PC-9 (cell line): ENCODE results near the gene NXNL1. TPM values are rescaled to one million over a fixed set of nuclear protein-coding genes. Genes with fewer than 3 reads are reported as not detected.

Experiments
- BruUV-seq: library from RNA; stranded (reverse); fragments of 400-500 nt; replicated peaks from 2 replicates; lab custom pipeline; 2021; lab: Mats Ljungman, UMichigan
- CTCF ChIA-PET: fragments of 300-600 bp; sonication (Branson Sonifier 250); formaldehyde crosslinking; loops from one replicate; lab custom pipeline; 2022; ENCODE audit warnings: antibody characterized with exemption; lab: Charles Lee
- POLR2A ChIA-PET: fragments of 300-600 bp; sonication (Branson Sonifier 250); formaldehyde crosslinking; loops from one replicate; lab custom pipeline; 2022; ENCODE audit warnings: antibody characterized with exemption; ENCODE audit not compliant: unreplicated experiment; lab: Charles Lee
- DNase-seq, 2 experiments: peaks; one replicate each; pipeline versions ENCODE4 v3.0.0 to v3.0.0-alpha.2; 2015 to 2022; ENCODE audit warnings: mixed read lengths in 1 of 2
- H2AFZ ChIP-seq: fragments of 200-600 bp; sonication (generic); 2 replicates; pipeline ENCODE4 v1.8.1; 2017; ENCODE audit warnings: antibody characterized with exemption
- H3F3A ChIP-seq: fragments of 200-600 bp; sonication (generic); 2 replicates; pipeline ENCODE4 v1.8.1; 2017; ENCODE audit warnings: antibody characterized with exemption, mild to moderate bottlenecking, low read depth; ENCODE audit not compliant: insufficient read depth
- H3K27ac ChIP-seq: fragments of 200-600 bp; sonication (generic); 2 replicates; pipeline ENCODE4 v1.6.1; 2016; ENCODE audit warnings: mixed run types
- H3K27me3 ChIP-seq: fragments of 200-600 bp; sonication (generic); 2 replicates; pipeline ENCODE4 v1.6.1; 2016; ENCODE audit warnings: low read depth, mixed run types; ENCODE audit not compliant: insufficient read depth
- H3K36me3 ChIP-seq: fragments of 200-600 bp; sonication (generic); 2 replicates; pipeline ENCODE4 v1.6.1; 2016; ENCODE audit warnings: low read depth, mixed run types
- H3K4me1 ChIP-seq: fragments of 200-600 bp; sonication (generic); replicated peaks from 2 replicates; pipeline ENCODE4 v1.6.1; 2016; ENCODE audit warnings: mixed run types; ENCODE audit not compliant: insufficient read depth
- H3K4me2 ChIP-seq: fragments of 200-600 bp; sonication (generic); 2 replicates; pipeline ENCODE4 v1.6.1; 2017; ENCODE audit warnings: mixed run types
- H3K4me3 ChIP-seq: fragments of 200-600 bp; sonication (generic); 2 replicates; pipeline ENCODE4 v1.6.1; 2016; ENCODE audit warnings: mixed run types
- H3K79me2 ChIP-seq: fragments of 200-600 bp; sonication (generic); 2 replicates; pipeline ENCODE4 v1.6.1; 2017; ENCODE audit warnings: low read depth, mixed run types
- H3K9me2 ChIP-seq: fragments of 200-600 bp; sonication (generic); 2 replicates; pipeline ENCODE4 v1.8.1; 2017; ENCODE audit warnings: mild to moderate bottlenecking; ENCODE audit not compliant: insufficient read depth
- H3K9me3 ChIP-seq: fragments of 200-600 bp; sonication (generic); 2 replicates; pipeline ENCODE4 v1.8.1; 2016; ENCODE audit warnings: low read depth; ENCODE audit not compliant: insufficient read depth
- H4K20me1 ChIP-seq: fragments of 200-600 bp; sonication (generic); 2 replicates; pipeline ENCODE4 v1.8.1; 2017; ENCODE audit not compliant: insufficient read depth
- EZH2 ChIP-seq: fragments of 200-600 bp; sonication (generic); IDR thresholded peaks from 2 replicates; pipeline ENCODE4 v1.8.0; 2017; ENCODE audit warnings: antibody characterized with exemption, low read depth
- intact Hi-C: fragments of 100-400 bp; cut with micrococcal nuclease; formaldehyde crosslinking; loops from one replicate; pipeline ENCODE4 v1.10.0; 2022; ENCODE audit not compliant: unreplicated experiment
- total RNA-seq: library from RNA; stranded (reverse); gene quantifications from 2 replicates; pipeline ENCODE4 v1.2.3, GENCODE V29; 2021
- TF ChIP-seq, protein P1 (sequence below): fragments of 200-600 bp; sonication (generic); conservative IDR thresholded peaks from 2 replicates; pipeline ENCODE4 v1.6.1; 2017; ENCODE audit warnings: mixed run types, antibody characterized with exemption, mild to moderate bottlenecking, moderate library complexity

The NXNL1 gene
- total RNA-seq, 1 experiment from 2014 or later = not detected

DNA sequence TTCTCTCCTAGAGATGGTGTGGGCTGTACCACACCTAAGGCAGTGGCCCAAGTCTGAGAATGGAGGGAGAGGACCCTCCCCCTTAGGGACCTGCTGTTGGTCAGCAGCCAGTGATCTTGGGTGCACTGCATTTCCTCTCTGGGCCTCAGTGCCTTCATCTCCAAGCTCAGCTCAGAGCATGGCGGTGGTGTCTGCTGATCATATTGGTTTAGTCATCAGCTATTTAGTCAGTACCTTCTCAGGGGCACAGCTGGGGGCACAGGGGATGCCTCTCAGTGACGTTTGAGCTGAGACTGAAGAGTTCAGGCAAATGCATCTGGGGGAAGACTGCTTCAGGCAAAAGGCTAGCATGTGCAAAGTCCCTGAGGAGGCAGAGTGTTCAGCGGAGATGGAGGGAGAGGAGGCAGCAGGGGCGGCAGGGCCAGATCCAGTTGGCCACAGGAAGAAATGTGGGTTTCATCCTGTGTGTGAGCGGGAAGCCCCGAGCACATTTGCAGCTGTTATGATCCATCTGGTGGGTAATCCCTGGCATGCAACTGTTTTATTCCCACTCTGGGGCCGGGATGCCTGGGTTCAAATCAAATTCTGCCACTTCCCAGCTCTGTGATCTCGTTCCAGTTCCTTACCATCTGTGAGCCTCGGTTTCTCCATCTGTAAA, 35.0 kb upstream of the NXNL1 start:
- no peaks in the 10 kb centered on the region for H3K4me1 ChIP-seq
- POLR2A ChIA-PET = no interaction called here
- intact Hi-C loops = no loop called here
- TF ChIP-seq EZH2 = no peak
- TF ChIP-seq, protein P1, sequence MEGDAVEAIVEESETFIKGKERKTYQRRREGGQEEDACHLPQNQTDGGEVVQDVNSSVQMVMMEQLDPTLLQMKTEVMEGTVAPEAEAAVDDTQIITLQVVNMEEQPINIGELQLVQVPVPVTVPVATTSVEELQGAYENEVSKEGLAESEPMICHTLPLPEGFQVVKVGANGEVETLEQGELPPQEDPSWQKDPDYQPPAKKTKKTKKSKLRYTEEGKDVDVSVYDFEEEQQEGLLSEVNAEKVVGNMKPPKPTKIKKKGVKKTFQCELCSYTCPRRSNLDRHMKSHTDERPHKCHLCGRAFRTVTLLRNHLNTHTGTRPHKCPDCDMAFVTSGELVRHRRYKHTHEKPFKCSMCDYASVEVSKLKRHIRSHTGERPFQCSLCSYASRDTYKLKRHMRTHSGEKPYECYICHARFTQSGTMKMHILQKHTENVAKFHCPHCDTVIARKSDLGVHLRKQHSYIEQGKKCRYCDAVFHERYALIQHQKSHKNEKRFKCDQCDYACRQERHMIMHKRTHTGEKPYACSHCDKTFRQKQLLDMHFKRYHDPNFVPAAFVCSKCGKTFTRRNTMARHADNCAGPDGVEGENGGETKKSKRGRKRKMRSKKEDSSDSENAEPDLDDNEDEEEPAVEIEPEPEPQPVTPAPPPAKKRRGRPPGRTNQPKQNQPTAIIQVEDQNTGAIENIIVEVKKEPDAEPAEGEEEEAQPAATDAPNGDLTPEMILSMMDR = no peak
- no peaks in the 10 kb centered on the region for H3K9me3 ChIP-seq
- H3K27me3 ChIP-seq = no peaks in the 10 kb centered on the region
- CTCF ChIA-PET = interaction anchor here (0.6 to 1.9 kb wide), 5 partner anchors 23 to 279 kb away, joined by 4 to 7 read pairs (median 7); no protein-coding TSS in a partner anchor
- no peak overlapping the region for H3K27ac ChIP-seq
- no peak overlapping the region for H3K4me3 ChIP-seq
- no peak overlapping the region for H3K4me2 ChIP-seq
- H2AFZ ChIP-seq = no peak overlapping the region
- H3K79me2 ChIP-seq = no peaks in the 10 kb centered on the region
- no TSS peak for BruUV-seq
- DNase-seq = no peak
- H3K36me3 ChIP-seq = no peaks in the 10 kb centered on the region; the same call in 1 of the 2 replicates
- H4K20me1 ChIP-seq = peaks cover 48% of the 10 kb centered on the region
- H3F3A ChIP-seq = peaks cover 66% of the 10 kb centered on the region; the same call in 1 of the 2 replicates
- H3K9me2 ChIP-seq = no peaks in the 10 kb centered on the region

DNA sequence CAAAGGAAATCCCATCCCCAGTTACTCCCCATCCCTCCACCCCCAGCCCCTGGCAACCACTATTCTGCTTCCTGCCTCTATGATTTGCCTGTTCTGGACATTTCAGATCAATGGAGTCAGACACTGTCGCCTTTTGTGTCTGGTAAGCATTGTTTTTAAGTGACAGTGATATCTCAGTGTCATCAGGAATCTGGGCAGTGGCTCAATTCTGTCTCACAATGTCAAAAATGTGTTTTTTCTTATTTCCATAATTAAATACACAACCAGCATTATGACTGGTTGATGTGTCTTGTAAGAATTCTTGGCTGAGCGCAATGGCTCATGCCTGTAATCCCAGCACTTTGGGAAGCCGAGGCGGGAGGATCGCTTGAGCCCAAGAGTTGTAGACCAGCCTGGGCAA, 30.6 kb upstream of the NXNL1 start:
- peaks cover 7% of the 10 kb centered on the region; the same call in 1 of the 2 replicates for H3K4me1 ChIP-seq
- no peaks in the 10 kb centered on the region for H3K27me3 ChIP-seq
- CTCF ChIA-PET = no interaction called here
- H3K4me2 ChIP-seq = no peak overlapping the region
- no peaks in the 10 kb centered on the region for H3K9me3 ChIP-seq
- H3F3A ChIP-seq = peaks cover 45% of the 10 kb centered on the region
- H3K27ac ChIP-seq = no peak overlapping the region
- no TSS peak for BruUV-seq
- POLR2A ChIA-PET = no interaction called here
- DNase-seq = no peak
- H2AFZ ChIP-seq = no peak overlapping the region
- H3K79me2 ChIP-seq = no peaks in the 10 kb centered on the region
- no peaks in the 10 kb centered on the region for H3K36me3 ChIP-seq
- no peak for TF ChIP-seq EZH2
- TF ChIP-seq, protein P1 = no peak
- no peak overlapping the region for H3K4me3 ChIP-seq
- H3K9me2 ChIP-seq = no peaks in the 10 kb centered on the region
- H4K20me1 ChIP-seq = peaks cover 20% of the 10 kb centered on the region
- intact Hi-C loops = no loop called here

DNA sequence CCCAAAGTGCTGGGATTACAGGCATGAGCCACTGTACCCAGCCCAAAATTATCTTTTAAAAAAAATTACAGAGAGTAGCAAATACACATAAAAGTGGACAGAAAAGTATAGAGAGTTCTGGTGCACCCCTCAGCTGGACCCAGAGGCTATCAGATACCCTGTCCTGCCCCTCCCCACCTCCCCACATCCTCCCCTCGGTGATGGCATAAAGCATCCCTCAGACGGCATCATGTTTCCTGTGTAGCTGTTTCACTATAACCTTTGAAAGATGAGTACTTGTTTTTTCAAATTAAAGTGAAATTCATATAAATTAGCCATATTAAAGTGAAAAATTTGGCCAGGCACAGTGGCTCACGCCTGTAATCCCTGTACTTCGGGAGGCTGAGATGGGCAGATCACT, 29.7 kb upstream of the NXNL1 start:
- Histone ChIP-seq H3F3A (peaks cover 38% of the 10 kb centered on the region), H3K4me3 (no peak overlapping the region), H3K4me1 (peaks cover 7% of the 10 kb centered on the region; the same call in 1 of the 2 replicates), H4K20me1 (peaks cover 13% of the 10 kb centered on the region), H3K4me2 (no peak overlapping the region), H3K9me2 (no peaks in the 10 kb centered on the region), H3K27me3 (no peaks in the 10 kb centered on the region), H3K9me3 (no peaks in the 10 kb centered on the region), H3K79me2 (no peaks in the 10 kb centered on the region), H3K36me3 (no peaks in the 10 kb centered on the region), H2AFZ (no peak overlapping the region), H3K27ac (no peak overlapping the region)
- TF ChIP-seq EZH2 = no peak
- TF ChIP-seq, protein P1 = no peak
- DNase-seq = no peak
- ChIA-PET CTCF (no interaction called here), POLR2A (no interaction called here)
- intact Hi-C loops = no loop called here
- no TSS peak for BruUV-seq
